K562 (cell line): ENCODE data around the gene CD4. TPM values are rescaled to one million over a fixed set of nuclear protein-coding genes. Genes with fewer than 3 reads are reported as not detected.
A peak's percentile ranks its signal among the peaks of the same experiment; 100 is the strongest.

Experiments used
- CBX8 ChIP-seq: fragments of 200-600 bp; sonication (generic); IDR thresholded peaks from 2 replicates; pipeline ENCODE4 v1.6.1; 2012; ENCODE audit warnings: borderline replicate concordance, mixed run types, low read depth, mild to moderate bottlenecking, moderate library complexity, mixed read lengths, low read length, control low read depth, inconsistent platforms; ENCODE audit not compliant: poor library complexity, severe bottlenecking; ENCODE audit errors: extremely low read depth
- CHAMP1 ChIP-seq: fragments of 450-650 bp; IDR thresholded peaks from 2 replicates; pipeline ENCODE4 v1.6.1; 2016; ENCODE audit warnings: mild to moderate bottlenecking
- HMG20A ChIP-seq: fragments of 450-650 bp; formaldehyde crosslinking; conservative IDR thresholded peaks from 2 replicates; pipeline ENCODE4 v1.4.0; 2020; ENCODE audit warnings: mild to moderate bottlenecking, mixed read lengths
- L3MBTL2 ChIP-seq: fragments of 450-650 bp; IDR thresholded peaks from 2 replicates; pipeline ENCODE4 v1.6.1; 2016; ENCODE audit warnings: mild to moderate bottlenecking, moderate library complexity
- NONO ChIP-seq, 2 experiments: fragments of 200-400 bp in 1 of 2; fragments of 450-650 bp in 1 of 2; formaldehyde crosslinking in 1 of 2; IDR thresholded peaks; 2 replicates each; pipeline ENCODE4 v1.6.1; 2017; ENCODE audit warnings: low read depth in 2 of 2, mild to moderate bottlenecking in 2 of 2, moderate library complexity in 2 of 2, low read length in 1 of 2
- NR2C2 ChIP-seq, 2 experiments: fragments of 200-800 bp in 1 of 2; sonication (Bioruptor generic) in 1 of 2; sonication (generic) in 1 of 2; formaldehyde crosslinking in 1 of 2; IDR thresholded peaks; 2 replicates each; pipeline versions ENCODE4 v1.6.1 to v1.8.0; 2016 to 2022; ENCODE audit warnings: mild to moderate bottlenecking in 1 of 2, missing compliant biosample characterization in 1 of 2, missing genetic modification characterization in 1 of 2, missing genetic modification reagents in 1 of 2
- PRPF4 ChIP-seq: fragments of 200-400 bp; formaldehyde crosslinking; IDR thresholded peaks from one replicate; pipeline ENCODE4 v1.6.1; 2017; ENCODE audit warnings: low read length, low read depth, mild to moderate bottlenecking; ENCODE audit not compliant: insufficient read depth, poor library complexity, severe bottlenecking
- RBBP5 ChIP-seq: fragments of 200-600 bp; sonication (generic); IDR thresholded peaks from 2 replicates; pipeline ENCODE4 v1.6.1; 2012; ENCODE audit warnings: borderline replicate concordance, mild to moderate bottlenecking, low read length, control low read depth, inconsistent platforms; ENCODE audit not compliant: insufficient read depth, poor library complexity, severe bottlenecking
- SMARCB1 ChIP-seq: IDR thresholded peaks from 2 replicates; pipeline ENCODE4 v1.6.1; 2011; ENCODE audit warnings: improper control_type of control experiment, low read depth; ENCODE audit not compliant: insufficient read length
- TAF1 ChIP-seq: IDR thresholded peaks from 2 replicates; pipeline ENCODE4 v1.6.1; 2011; ENCODE audit warnings: mild to moderate bottlenecking, low read length, moderate library complexity; ENCODE audit not compliant: insufficient read depth, control insufficient read depth, severe bottlenecking; ENCODE audit errors: extremely low read depth
- ZBTB11 ChIP-seq, 3 experiments: fragments of 200-800 bp in 1 of 3; fragments of 250-450 bp in 1 of 3; fragments of 450-650 bp in 1 of 3; sonication (Bioruptor Pico) in 1 of 3; sonication (Bioruptor generic) in 1 of 3; formaldehyde crosslinking in 1 of 3; IDR thresholded peaks; 2 replicates each; pipeline versions ENCODE4 v1.6.1 to v1.8.0; 2016 to 2022; ENCODE audit warnings: mild to moderate bottlenecking in 2 of 3, missing genetic modification characterization in 2 of 3, missing compliant biosample characterization in 1 of 3, moderate library complexity in 1 of 3
- ZNF143 ChIP-seq: sonication (generic); formaldehyde crosslinking; IDR thresholded peaks from 2 replicates; pipeline ENCODE4 v1.9.0; 2022; ENCODE audit warnings: mild to moderate bottlenecking, missing genetic modification reagents
- ZNF263 ChIP-seq: sonication (generic); formaldehyde crosslinking; IDR thresholded peaks from 2 replicates; pipeline ENCODE4 v1.8.0; 2022; ENCODE audit warnings: mild to moderate bottlenecking, missing genetic modification reagents, borderline replicate concordance
- ZNF639 ChIP-seq, 2 experiments: fragments of 200-800 bp in 1 of 2; sonication (Bioruptor generic) in 1 of 2; sonication (generic) in 1 of 2; formaldehyde crosslinking in 1 of 2; IDR thresholded peaks in 1 of 2; conservative IDR thresholded peaks in 1 of 2; 2 replicates each; pipeline versions ENCODE4 v1.5.0 to v1.6.1; 2016 to 2020; ENCODE audit warnings: missing compliant biosample characterization in 1 of 2, missing genetic modification characterization in 1 of 2, missing genetic modification reagents in 1 of 2
- polyA plus RNA-seq, 8 experiments: library from polyadenylated mRNA; depleted of rRNA in 4 of 8; stranded (reverse) in 5 of 8; unstranded in 3 of 8; fragments of >200 nt; fragmentation: Nextera tagmentation in 2 of 8; fragmentation: Illumina TruSeq in 1 of 8; extraction: Ambion mirVana in 2 of 8; extraction: Trizol in 1 of 8; gene quantifications; 2 replicates each; pipeline versions ENCODE4 v1.2.1 to v1.2.3, GENCODE V29; 2011 to 2014; ENCODE audit warnings: inconsistent platforms in 1 of 8, missing spikeins in 1 of 8
- total RNA-seq, 7 experiments: library from RNA; depleted of rRNA in 6 of 7; stranded (reverse); fragments of >200 nt in 6 of 7; fragmentation: Illumina TruSeq in 2 of 7; extraction: Trizol in 2 of 7; gene quantifications; 2 replicates each; pipeline versions ENCODE4 v1.2.1 to v1.2.3, GENCODE V29; 2011 to 2021; ENCODE audit warnings: low replicate concordance in 1 of 7

Gene CD4
- total and polyA plus RNA-seq, 9 of the 15 experiments (the other 6 are each of a cell fraction or from before 2014, with no cell fraction given): 0.06 to 0.27 (median 0.09) TPM; not detected in 5

- TF ChIP-seq CBX8 (no peak), ZNF639 (CRISPR knock-in tag; conservative IDR thresholded peaks at IDR 0.05 in 1 of 2, IDR thresholded peaks at IDR 0.05 in 1 of 2) (peak in 1 of 2 experiments; percentile 92; a peak in 2 of 4 replicates), NONO (IDR thresholded peaks at IDR 0.05; ENCODE audit: low read depth in 2 of 2, low read length in 1 of 2) (no peak), TAF1 (peak; percentile 42), PRPF4 (no peak), ZBTB11 (CRISPR knock-in tag; IDR thresholded peaks at IDR 0.05) (peak; percentile 80 to 98 (median 82); a peak in 5 of 6 replicates), ZNF143 (CRISPR knock-in tag) (peak; percentile 100), L3MBTL2 (peak; percentile 62), SMARCB1 (no peak), NR2C2 (CRISPR knock-in tag; IDR thresholded peaks at IDR 0.05) (peak; percentile 91), NR2C2 (tag; IDR thresholded peaks at IDR 0.05) (peak; percentile 99), ZNF263 (CRISPR knock-in tag) (0 out of 2 replicates have a peak, but pooled peaks have one; percentile 8), HMG20A (CRISPR knock-in tag) (no peak), RBBP5 (peak; percentile 68), CHAMP1 (no peak)
Measured at GRCh38 chr12:6851921-6852650, 62.8 kb downstream of the CD4 start, which contains the start of gene USP5 (continued).
